HTR-8/SVneo (cell line): ENCODE data around the gene HAUS2.

Source experiments
- DNase-seq: peaks from one replicate; pipeline ENCODE4 v3.0.0; 2011; ENCODE audit warnings: low spot score, mixed read lengths; ENCODE audit not compliant: insufficient read length
- FAIRE-seq: peaks from 2 replicates; lab custom pipeline; 2011; peaks lifted over from hg19 to GRCh38; lab: Jason Lieb, UNC

HAUS2 gene

DNA sequence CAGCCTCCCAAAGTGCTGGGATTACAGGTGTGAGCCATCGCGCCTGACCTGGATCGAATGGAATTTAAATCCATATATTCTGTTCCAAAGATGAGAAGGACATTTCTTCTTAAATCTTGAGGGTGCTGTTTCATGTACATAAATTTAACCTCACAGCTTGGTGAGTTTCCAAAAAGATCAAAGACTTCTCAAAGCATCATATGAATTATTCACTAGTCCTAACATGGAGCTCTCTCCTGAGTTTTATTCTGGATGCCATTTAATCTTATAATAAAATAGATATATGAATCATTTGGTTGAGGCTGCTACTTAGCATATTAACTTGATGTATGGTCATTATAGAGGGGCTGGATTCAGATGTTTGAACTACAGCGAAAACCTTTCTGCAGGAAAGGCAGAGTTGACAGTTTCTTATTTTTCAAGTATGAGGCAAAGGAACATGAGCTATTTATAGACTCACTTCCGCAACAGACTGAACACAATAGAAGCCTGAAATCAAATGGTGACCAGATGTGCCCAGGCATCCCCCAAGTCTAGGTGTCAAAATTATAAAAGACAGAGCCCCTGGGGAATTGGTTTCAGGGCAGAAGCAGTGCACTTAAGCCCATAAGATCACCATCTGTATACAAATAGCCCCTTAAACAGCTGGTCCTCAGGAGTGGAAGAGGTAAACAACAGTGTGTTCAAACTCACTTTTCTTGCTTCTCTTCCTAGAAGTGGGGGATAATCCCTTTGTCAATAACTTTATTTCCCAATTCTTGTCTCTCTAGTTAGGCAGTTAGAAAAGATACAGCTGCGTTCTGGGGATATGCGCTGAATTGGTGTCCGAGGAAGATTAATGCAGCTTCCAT, 56.5 kb downstream of the HAUS2 start:
- no peak for FAIRE-seq
- no peak for DNase-seq

DNA sequence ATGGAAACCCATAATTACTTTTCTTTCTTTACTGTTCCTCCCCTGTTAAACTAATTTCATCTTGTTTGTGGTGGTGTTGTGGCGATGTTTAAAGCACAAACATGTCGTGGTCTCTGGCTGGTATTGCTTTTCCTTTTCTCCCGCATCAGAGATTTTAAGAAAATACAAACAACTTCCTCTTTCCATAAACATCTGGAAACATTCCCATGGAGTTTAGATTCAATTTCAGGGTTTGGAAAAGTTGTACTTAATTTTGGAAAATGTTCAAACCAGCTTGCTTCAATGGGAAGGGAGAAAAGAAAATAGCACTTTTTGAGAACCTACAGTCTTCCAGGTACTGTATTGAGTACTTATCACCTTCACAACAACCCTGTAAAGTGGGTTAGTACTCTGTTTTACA, 57.2 kb downstream of the HAUS2 start:
- DNase-seq (no peak), FAIRE-seq (no peak)

DNA sequence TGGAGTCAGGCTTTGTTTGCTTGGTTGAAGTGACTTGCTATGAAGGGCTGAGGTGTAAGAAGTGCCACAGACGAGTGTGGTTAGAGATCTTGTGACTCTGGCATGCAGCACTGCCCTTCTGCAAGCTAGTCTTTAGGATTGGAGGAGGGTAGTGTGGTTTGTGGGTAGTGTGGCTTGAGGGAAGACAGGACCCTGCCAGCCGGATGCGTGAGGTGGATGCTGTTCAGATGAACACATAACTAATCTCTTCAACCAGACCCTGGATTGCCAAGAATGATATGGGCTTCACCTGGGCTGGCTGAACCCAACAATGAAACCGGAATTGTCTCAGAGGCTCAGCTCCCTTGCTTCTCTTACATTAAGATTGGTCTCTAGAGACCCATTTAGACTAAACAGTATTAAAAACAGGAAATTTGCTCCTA, 59.5 kb downstream of the HAUS2 start:
- DNase-seq = no peak
- FAIRE-seq = no peak

DNA sequence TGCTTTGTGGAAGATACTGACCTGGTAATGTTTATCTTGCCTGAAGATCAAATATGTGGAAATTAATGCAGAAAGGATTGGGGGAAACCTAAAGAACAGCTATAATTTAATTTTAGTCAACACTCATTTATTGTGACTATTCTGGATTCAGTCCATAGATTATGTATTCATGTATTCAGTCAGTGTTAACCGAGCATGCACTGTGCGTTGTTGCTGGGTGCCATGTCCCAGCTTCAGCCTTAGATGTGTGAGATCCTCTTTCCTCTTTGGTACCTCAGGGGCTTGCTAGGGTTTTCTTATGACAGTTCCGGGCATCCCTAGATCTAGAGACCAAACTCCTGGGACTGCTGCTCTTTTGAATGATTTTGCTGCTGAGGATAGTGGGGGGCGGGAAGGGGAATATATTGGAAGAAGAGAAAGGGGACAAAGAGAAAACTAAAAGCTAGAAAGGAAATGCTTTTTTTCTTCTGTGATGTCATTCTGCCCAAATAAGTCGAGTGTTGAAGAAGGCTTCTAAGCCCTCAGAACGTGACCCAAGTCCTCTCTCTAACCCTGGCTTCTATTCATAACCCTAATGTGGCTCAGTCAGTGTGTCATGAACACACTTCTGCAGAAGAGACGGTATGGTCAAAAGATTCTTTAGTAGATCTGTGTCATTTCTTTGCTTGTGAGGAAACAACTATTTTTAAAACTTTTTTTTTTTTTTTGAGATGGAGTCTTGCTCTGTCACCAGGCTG, 60.3 kb downstream of the HAUS2 start:
- no peak for FAIRE-seq
- no peak for DNase-seq

DNA sequence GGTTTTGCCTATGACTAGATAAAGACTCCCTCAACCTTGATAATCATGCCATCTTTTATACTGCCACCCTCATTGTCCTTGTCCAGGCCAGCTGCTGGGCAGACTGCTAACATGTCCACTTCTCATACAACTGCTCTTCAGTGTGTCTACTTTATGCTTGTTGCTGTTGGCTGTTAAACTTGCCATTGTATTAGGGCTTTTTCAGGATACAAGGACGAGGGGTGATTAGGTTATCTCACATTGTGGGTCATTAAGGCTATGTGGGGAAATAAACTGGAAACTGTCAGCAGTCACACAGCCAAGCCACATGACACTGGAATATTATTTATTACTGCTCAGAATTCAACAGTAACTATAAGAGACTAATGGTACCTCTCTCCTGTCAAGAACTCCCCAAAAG, 62.9 kb downstream of the HAUS2 start:
- DNase-seq (no peak), FAIRE-seq (no peak)

GRCh38 chr15:42612367-42612912, 63.8 kb downstream of the HAUS2 start:
- no peak for DNase-seq
- no peak for FAIRE-seq

- DNase-seq (no peak), FAIRE-seq (no peak)
Measured at GRCh38 chr15:42616107-42616506, 67.5 kb downstream of the HAUS2 start.
